ENCODE data around the gene CABLES1.

CABLES1 gene

GRCh38 chr18:23178201-23178600 lies 42.9 kb downstream of the CABLES1 start:
- no peak for DNase-seq
- Histone ChIP-seq H3K9me3 (ENCODE audit: severe bottlenecking) (no peaks in the 10 kb centered on the region), H3K36me3 (no peaks in the 10 kb centered on the region), H3K27me3 (ENCODE audit: insufficient read depth, low read depth, severe bottlenecking) (no peaks in the 10 kb centered on the region), H3K4me3 (ENCODE audit: low read depth, low read length) (no peak overlapping the region), H3K27ac (no peak overlapping the region)
- TF ChIP-seq CTCF (IDR thresholded peaks at IDR 0.05; ENCODE audit: low read depth, low read length): no peak

- Histone ChIP-seq H3K27me3 (ENCODE audit: insufficient read depth, low read depth, severe bottlenecking) (no peaks in the 10 kb centered on the region), H3K9me3 (ENCODE audit: severe bottlenecking) (no peaks in the 10 kb centered on the region), H3K27ac (no peak overlapping the region), H3K4me3 (ENCODE audit: low read depth, low read length) (no peak overlapping the region), H3K36me3 (no peaks in the 10 kb centered on the region)
- no peak for DNase-seq
- TF ChIP-seq CTCF (IDR thresholded peaks at IDR 0.05; ENCODE audit: low read depth, low read length): no peak
Measured at GRCh38 chr18:23178661-23179081, 43.4 kb downstream of the CABLES1 start.

GRCh38 chr18:23179416-23179815 lies 44.1 kb downstream of the CABLES1 start:
- no peak overlapping the region for H3K4me3 ChIP-seq (ENCODE audit: low read depth, low read length)
- no peak for TF ChIP-seq CTCF (IDR thresholded peaks at IDR 0.05; ENCODE audit: low read depth, low read length)
- H3K36me3 ChIP-seq: no peaks in the 10 kb centered on the region
- no peak for DNase-seq
- no peak overlapping the region for H3K27ac ChIP-seq
- H3K9me3 ChIP-seq (ENCODE audit: severe bottlenecking): no peaks in the 10 kb centered on the region
- H3K27me3 ChIP-seq (ENCODE audit: insufficient read depth, low read depth, severe bottlenecking): no peaks in the 10 kb centered on the region

GRCh38 chr18:23181547-23181946 lies 46.3 kb downstream of the CABLES1 start:
- TF ChIP-seq CTCF (IDR thresholded peaks at IDR 0.05; ENCODE audit: low read depth, low read length): no peak
- Histone ChIP-seq H3K9me3 (ENCODE audit: severe bottlenecking) (no peaks in the 10 kb centered on the region), H3K27ac (no peak overlapping the region), H3K27me3 (ENCODE audit: insufficient read depth, low read depth, severe bottlenecking) (no peaks in the 10 kb centered on the region), H3K36me3 (no peaks in the 10 kb centered on the region), H3K4me3 (ENCODE audit: low read depth, low read length) (no peak overlapping the region)
- DNase-seq: no peak

GRCh38 chr18:23182606-23183005 lies 47.3 kb downstream of the CABLES1 start:
- H3K27me3 ChIP-seq (ENCODE audit: insufficient read depth, low read depth, severe bottlenecking): no peaks in the 10 kb centered on the region
- no peak overlapping the region for H3K4me3 ChIP-seq (ENCODE audit: low read depth, low read length)
- no peak overlapping the region for H3K27ac ChIP-seq
- DNase-seq: no peak
- no peaks in the 10 kb centered on the region for H3K36me3 ChIP-seq
- H3K9me3 ChIP-seq (ENCODE audit: severe bottlenecking): no peaks in the 10 kb centered on the region
- TF ChIP-seq CTCF (IDR thresholded peaks at IDR 0.05; ENCODE audit: low read depth, low read length): no peak

- Histone ChIP-seq H3K36me3 (no peaks in the 10 kb centered on the region), H3K9me3 (ENCODE audit: severe bottlenecking) (no peaks in the 10 kb centered on the region), H3K27me3 (ENCODE audit: insufficient read depth, low read depth, severe bottlenecking) (no peaks in the 10 kb centered on the region), H3K4me3 (ENCODE audit: low read depth, low read length) (no peak overlapping the region), H3K27ac (no peak overlapping the region)
- no peak for DNase-seq
- no peak for TF ChIP-seq CTCF (IDR thresholded peaks at IDR 0.05; ENCODE audit: low read depth, low read length)
Measured at GRCh38 chr18:23183411-23184150, 48.3 kb downstream of the CABLES1 start.

Measured in WERI-Rb-1 (cell line).